ENCODE measurements around the gene CYB5R2. TPM values are rescaled to one million over a fixed set of nuclear protein-coding genes. Genes with fewer than 3 reads are reported as not detected.

CYB5R2 gene
- total RNA-seq, 1 donor from 2014 or later: 6.8 TPM

DNA sequence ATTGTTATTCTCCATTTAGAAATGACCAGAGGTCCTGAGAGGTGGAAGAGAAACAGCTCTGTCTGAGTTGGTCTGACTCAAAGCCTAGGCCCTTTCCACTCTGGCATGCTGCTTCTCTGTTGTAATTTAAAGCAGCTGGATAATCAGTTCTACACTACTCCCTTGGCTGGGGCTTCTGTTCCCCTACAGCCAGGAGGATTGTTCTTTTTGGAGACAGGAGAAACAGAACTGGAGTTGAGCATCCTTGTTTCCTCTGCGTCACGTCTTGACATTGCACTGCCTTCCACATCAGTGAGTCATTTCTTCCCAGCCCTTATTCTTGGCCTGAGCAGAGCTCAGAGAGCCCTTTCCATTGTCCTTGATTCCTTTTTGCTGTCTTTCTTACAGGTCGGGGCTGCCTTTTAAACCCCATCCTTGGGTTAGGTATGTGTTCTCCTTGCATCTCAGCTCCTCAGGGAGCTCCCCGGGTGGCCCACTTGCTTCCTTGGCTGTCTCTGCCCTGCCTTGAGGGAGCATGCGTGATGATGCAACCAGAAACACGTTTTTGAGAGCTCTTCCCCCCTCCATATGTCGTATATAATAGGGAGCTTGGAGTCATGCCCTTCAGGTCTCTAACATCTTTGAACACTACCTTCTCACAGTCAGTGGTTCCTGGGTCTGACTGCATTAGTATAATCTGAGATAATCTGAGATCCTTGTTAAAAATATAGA lies 35.7 kb downstream of the CYB5R2 start:
- Mint-ChIP-seq H3K27ac (ENCODE audit: unreplicated experiment) (no peak overlapping the region), H3K9me3 (ENCODE audit: unreplicated experiment) (no peaks in the 10 kb centered on the region), H3K36me3 (ENCODE audit: low read depth, unreplicated experiment) (peaks cover 13% of the 10 kb centered on the region), H3K4me1 (ENCODE audit: unreplicated experiment) (peaks cover 40% of the 10 kb centered on the region), H3K27me3 (ENCODE audit: unreplicated experiment) (peaks cover 2% of the 10 kb centered on the region), H3K4me3 (ENCODE audit: unreplicated experiment) (no peak overlapping the region)
- TF ChIP-seq, protein P1, sequence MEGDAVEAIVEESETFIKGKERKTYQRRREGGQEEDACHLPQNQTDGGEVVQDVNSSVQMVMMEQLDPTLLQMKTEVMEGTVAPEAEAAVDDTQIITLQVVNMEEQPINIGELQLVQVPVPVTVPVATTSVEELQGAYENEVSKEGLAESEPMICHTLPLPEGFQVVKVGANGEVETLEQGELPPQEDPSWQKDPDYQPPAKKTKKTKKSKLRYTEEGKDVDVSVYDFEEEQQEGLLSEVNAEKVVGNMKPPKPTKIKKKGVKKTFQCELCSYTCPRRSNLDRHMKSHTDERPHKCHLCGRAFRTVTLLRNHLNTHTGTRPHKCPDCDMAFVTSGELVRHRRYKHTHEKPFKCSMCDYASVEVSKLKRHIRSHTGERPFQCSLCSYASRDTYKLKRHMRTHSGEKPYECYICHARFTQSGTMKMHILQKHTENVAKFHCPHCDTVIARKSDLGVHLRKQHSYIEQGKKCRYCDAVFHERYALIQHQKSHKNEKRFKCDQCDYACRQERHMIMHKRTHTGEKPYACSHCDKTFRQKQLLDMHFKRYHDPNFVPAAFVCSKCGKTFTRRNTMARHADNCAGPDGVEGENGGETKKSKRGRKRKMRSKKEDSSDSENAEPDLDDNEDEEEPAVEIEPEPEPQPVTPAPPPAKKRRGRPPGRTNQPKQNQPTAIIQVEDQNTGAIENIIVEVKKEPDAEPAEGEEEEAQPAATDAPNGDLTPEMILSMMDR (IDR thresholded peaks at IDR 0.05; ENCODE audit: unreplicated experiment): no peak
- no peak for DNase-seq (ENCODE audit: low spot score)

DNA sequence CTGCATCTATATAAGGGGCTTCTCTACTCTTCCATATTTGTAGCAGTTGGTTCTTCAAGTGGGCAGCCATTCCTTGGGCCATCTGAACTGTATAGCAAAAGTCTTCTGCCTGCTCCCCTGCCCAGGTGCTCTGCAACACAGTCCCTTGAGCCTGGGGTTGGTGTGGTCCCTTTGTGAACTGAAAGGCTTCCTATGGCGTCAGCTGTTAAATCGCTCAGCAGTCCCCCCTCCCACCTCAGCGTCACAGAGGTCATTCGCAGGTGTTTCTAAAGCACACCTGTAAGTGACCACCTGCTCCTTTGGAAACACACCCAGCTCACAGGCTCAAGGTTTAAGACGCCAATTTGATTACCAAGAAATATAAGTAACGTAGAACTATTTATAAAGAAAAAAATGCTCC lies 37.0 kb downstream of the CYB5R2 start:
- H3K27me3 Mint-ChIP-seq (ENCODE audit: unreplicated experiment): peaks cover 6% of the 10 kb centered on the region
- peaks cover 17% of the 10 kb centered on the region for H3K36me3 Mint-ChIP-seq (ENCODE audit: low read depth, unreplicated experiment)
- H3K9me3 Mint-ChIP-seq (ENCODE audit: unreplicated experiment): no peaks in the 10 kb centered on the region
- TF ChIP-seq, protein P1 (IDR thresholded peaks at IDR 0.05; ENCODE audit: unreplicated experiment): no peak
- no peak overlapping the region for H3K27ac Mint-ChIP-seq (ENCODE audit: unreplicated experiment)
- no peak for DNase-seq (ENCODE audit: low spot score)
- H3K4me3 Mint-ChIP-seq (ENCODE audit: unreplicated experiment): no peak overlapping the region
- peaks cover 40% of the 10 kb centered on the region for H3K4me1 Mint-ChIP-seq (ENCODE audit: unreplicated experiment)

DNA sequence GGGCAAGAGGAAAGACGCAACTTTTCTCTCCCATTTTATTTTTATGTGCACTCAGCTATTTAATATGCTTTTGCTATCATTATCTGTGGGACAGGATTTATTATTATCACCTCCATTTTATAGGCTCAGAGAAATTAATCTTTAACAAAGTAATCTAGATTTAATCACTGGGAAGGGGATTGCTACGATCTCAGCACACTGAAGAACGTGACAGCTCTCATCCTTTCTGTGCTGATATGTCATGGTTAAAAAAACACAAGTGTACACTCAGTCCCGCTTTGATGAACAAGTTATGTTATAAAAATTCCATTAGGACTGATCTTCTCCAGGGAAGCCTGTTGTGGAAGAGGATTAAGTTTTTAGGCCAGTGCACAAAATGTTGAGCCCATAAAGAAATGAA lies 37.6 kb downstream of the CYB5R2 start:
- no peak overlapping the region for H3K27ac Mint-ChIP-seq (ENCODE audit: unreplicated experiment)
- TF ChIP-seq, protein P1 (IDR thresholded peaks at IDR 0.05; ENCODE audit: unreplicated experiment): no peak
- peaks cover 36% of the 10 kb centered on the region for H3K4me1 Mint-ChIP-seq (ENCODE audit: unreplicated experiment)
- H3K27me3 Mint-ChIP-seq (ENCODE audit: unreplicated experiment): peaks cover 6% of the 10 kb centered on the region
- no peaks in the 10 kb centered on the region for H3K9me3 Mint-ChIP-seq (ENCODE audit: unreplicated experiment)
- H3K36me3 Mint-ChIP-seq (ENCODE audit: low read depth, unreplicated experiment): peaks cover 17% of the 10 kb centered on the region
- H3K4me3 Mint-ChIP-seq (ENCODE audit: unreplicated experiment): no peak overlapping the region
- DNase-seq (ENCODE audit: low spot score): no peak

DNA sequence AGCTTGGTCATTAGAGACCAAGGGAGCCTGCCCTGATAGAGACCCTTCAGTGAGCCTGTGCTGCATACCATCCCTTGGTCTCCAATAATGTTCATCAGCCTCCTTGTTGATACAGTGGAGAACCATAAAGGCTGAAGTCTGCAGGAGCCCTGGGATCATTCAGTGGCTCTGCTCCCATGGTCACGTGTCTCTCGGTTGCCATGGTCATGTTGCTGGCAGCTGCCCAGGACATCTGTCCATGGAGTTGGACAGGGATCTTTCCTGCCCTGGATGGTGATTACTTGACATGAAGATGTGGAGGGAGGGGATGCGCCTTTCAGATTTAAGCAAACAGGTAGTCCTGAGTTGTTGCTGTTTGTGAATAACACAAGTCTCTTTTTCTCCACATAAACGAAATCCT lies 38.2 kb downstream of the CYB5R2 start:
- no peak for DNase-seq (ENCODE audit: low spot score)
- H3K9me3 Mint-ChIP-seq (ENCODE audit: unreplicated experiment): no peaks in the 10 kb centered on the region
- peaks cover 31% of the 10 kb centered on the region for H3K4me1 Mint-ChIP-seq (ENCODE audit: unreplicated experiment)
- no peak overlapping the region for H3K4me3 Mint-ChIP-seq (ENCODE audit: unreplicated experiment)
- H3K27ac Mint-ChIP-seq (ENCODE audit: unreplicated experiment): no peak overlapping the region
- peaks cover 17% of the 10 kb centered on the region for H3K36me3 Mint-ChIP-seq (ENCODE audit: low read depth, unreplicated experiment)
- TF ChIP-seq, protein P1 (IDR thresholded peaks at IDR 0.05; ENCODE audit: unreplicated experiment): no peak
- H3K27me3 Mint-ChIP-seq (ENCODE audit: unreplicated experiment): peaks cover 6% of the 10 kb centered on the region

DNA sequence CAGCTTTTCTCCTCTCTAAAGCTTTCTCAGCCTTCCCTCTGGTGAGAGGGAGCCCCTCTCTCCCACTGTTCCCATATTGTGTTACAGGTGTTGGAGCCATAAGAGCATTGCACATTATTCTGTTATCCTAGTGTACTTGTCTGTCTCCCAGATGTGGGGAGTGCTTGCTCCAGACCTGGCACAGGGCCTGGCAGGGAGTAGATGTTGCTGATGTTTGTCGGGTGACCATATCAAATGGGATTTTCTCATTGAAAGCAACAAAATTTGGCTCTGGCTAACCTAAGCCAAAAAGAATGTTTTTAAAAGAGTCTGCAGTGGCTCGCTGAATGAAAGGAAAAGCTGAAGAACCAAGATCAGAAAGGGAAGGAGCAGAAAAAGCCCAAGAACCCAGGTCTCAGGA lies 41.1 kb downstream of the CYB5R2 start:
- peaks cover 14% of the 10 kb centered on the region for H3K36me3 Mint-ChIP-seq (ENCODE audit: low read depth, unreplicated experiment)
- DNase-seq (ENCODE audit: low spot score): no peak
- peaks cover 4% of the 10 kb centered on the region for H3K27me3 Mint-ChIP-seq (ENCODE audit: unreplicated experiment)
- H3K27ac Mint-ChIP-seq (ENCODE audit: unreplicated experiment): no peak overlapping the region
- TF ChIP-seq, protein P1 (IDR thresholded peaks at IDR 0.05; ENCODE audit: unreplicated experiment): no peak
- H3K9me3 Mint-ChIP-seq (ENCODE audit: unreplicated experiment): no peaks in the 10 kb centered on the region
- H3K4me3 Mint-ChIP-seq (ENCODE audit: unreplicated experiment): no peak overlapping the region
- peaks cover 5% of the 10 kb centered on the region for H3K4me1 Mint-ChIP-seq (ENCODE audit: unreplicated experiment)
